ENCODE measurements around the gene ADGRB2. TPM values are rescaled to one million over a fixed set of nuclear protein-coding genes. Genes with fewer than 3 reads are reported as not detected.
A peak's percentile ranks its signal among the peaks of the same experiment; 100 is the strongest.

The ADGRB2 gene
- total RNA-seq, 1 donor from 2014 or later = 75.0 TPM

- no peak for DNase-seq
Observed at GRCh38 chr1:31749785-31750735, 14.1 kb downstream of the ADGRB2 start.

- no peak for DNase-seq
Observed at GRCh38 chr1:31748365-31748764, 15.8 kb downstream of the ADGRB2 start.

- DNase-seq = no peak
Observed at GRCh38 chr1:31747304-31747703, 16.8 kb downstream of the ADGRB2 start.

- no peak for DNase-seq
Observed at GRCh38 chr1:31746687-31747086, 17.5 kb downstream of the ADGRB2 start.

DNA sequence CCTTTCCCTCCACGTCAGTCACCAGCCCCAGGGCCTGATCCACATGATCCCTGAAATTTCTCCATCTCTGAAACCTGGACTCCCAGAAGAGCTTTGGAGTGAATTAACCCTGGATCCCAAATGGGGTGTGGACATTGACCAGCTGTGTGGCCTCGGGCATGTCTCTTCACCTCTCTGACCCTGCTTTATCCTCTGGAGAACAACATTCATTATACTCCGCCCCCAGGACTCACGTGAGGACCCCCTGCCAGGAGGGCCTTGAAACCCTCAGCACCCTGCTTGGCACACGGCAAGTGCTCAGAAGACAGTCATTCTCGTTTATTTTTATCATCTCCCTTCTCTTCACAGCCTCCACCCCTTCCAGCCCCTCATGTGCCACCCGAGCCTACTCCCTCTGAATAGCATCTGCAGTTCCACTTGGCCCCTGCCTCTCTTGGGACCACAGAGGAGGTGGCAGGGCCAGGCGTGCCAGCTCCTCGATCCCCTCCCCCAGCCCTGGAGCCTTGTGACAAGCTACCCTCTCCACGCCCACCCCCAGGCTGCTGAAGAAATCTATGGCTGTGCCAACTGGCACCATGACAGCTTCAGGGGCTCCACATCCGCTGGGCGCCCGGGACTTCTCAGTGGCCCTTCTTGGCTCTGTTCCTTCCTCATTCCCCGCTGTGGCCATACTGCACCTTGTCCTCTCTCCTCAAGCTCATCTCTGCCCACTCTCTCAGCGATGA, 18.0 kb downstream of the ADGRB2 start:
- no peak for DNase-seq

- DNase-seq = peak; percentile 58
Observed at GRCh38 chr1:31745096-31745945, 18.8 kb downstream of the ADGRB2 start.

DNA sequence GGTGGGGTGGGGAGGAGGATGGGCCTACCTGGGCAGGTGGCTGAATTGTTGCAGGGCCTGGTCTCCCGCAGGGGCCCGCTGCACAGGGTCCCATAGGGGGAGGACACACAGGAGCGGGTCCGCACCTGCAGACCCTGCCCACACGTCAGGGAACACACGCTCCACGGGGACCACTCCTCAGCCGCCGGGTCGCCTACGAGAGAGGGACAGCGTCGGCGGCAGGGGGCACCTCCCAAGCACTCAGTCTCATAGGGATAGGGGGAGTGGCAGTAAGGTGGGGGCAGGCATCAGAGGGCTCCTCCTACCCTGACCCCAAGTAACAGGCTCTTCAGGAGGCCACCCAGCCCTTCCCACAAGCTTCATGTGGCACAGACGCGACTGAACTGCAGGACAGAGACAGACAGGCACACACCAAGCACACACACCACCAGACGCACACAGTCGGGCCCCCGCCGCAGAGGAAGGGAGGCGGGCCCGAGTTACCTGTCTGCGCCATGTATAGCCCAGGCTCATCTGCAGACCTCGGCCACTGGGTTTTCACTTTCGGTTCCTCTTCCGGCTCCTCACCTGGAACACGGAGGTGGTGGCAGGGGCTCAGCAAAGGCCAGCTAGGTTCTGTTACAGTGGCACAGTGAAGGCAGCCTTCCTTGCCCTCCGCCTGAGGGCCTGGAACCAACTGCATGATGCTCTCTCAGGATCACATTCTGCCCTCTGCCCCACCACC, 19.8 kb downstream of the ADGRB2 start:
- DNase-seq = no peak

- no peak for DNase-seq
Observed at GRCh38 chr1:31742462-31743212, 21.5 kb downstream of the ADGRB2 start.

- no peak for DNase-seq
Observed at GRCh38 chr1:31739346-31739745, 24.8 kb downstream of the ADGRB2 start.

DNA sequence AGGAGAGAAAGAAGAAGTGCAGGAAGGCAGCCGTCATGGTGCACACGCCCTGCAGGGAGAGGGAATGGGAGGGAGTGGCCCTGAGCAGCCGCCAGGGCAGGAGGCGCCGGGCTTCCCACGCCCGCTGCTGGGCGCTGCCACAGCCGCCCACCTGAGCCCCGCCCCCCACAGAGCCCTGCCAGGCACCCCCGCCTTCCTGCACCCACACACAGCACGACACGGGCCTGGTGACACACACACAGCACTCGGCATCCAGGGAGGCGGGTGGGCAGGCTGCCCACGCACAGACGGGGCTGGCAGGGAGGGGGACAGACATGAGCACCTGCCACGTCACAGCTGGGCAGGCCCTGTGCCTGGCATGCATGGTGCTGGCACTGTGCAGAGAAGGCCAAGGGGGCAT, 27.5 kb downstream of the ADGRB2 start:
- peak; percentile 68 for DNase-seq

GRCh38 chr1:31735571-31735970, 28.6 kb downstream of the ADGRB2 start:
- DNase-seq = no peak

DNA sequence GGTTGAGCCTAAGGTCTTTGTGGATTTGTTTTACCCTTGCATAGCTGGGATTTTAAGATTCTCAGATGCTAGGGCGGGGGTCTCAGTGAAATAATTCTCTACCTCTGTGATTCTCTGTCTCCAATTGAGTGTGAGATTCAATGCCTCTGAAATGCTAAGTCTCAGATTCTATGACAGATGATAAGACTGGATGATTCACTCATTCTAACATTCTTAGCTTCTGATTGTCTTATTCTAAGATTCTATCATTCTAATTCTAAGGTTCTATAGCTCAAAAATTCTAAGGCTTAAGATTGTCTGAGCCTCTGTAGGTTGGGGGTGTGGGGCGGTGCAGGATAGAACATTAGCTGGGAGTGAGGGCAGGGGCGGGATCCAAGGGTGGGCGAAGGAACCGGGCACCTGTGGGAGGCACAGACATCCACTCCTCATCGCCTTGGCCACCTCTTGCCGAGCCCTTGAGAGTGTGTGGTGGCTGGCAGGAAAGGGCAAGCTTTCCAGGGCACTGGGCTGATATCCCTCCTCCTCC, 29.5 kb downstream of the ADGRB2 start:
- no peak for DNase-seq

DNA sequence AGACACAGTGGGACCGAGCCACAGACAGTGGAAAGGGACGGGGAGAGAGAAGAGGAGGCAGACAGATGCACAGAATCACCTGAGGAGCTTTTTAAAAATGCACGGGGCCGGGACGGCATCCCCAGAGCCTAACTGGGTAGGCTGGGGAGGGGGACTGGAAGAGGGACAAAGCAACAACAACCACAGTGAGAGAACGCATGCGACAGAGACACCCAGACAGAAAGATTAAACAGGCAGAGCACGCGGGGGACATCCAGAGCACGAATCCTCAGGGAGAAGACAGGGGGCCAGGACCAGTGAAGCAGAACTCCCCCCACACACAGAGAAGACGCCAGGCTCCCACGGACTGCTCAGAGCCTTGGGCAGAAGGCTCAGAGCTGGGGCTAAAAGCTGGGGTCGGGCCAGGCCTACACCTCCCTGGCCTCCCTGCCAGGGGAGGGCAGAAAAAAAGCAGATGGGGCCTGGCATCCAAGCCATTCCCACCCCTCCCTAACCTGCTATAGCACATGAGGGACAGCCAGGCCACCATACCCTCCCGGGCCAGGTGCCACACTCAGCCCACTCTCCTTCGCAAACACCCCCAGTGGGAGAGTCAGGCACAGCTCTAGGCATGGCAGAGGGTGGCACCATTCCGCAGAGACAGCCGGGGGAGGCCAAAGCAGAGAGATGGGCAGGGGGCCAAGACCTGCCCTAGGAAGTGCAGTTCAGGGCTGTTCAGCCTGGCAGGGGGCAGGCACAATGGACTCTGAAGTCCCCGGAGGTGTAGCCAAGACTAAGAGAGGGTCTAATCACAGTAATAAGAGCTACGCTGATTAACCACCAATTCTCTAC, 30.5 kb downstream of the ADGRB2 start:
- DNase-seq = no peak

- no peak for DNase-seq
Observed at GRCh38 chr1:31732751-31733289, 31.3 kb downstream of the ADGRB2 start.

DNA sequence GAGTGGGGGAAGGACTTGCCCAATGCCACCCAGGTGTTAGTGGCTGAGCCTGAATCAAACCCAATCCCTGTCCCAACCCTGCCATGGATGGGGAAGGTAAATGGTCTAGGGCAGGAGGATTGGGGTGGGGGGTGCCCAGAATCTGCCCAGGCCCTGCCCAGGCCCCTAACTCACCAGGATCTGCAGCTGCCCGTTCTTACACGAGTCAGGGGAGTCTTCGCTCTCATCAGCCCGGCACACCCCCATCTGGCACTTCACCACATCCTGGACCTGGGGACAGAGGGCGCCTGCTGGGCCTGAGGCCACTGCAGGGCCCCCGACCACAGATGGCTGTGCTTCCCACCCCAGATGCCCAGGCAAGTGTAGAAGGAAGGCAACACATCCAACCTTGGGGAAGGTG, 31.8 kb downstream of the ADGRB2 start:
- no peak for DNase-seq

DNA sequence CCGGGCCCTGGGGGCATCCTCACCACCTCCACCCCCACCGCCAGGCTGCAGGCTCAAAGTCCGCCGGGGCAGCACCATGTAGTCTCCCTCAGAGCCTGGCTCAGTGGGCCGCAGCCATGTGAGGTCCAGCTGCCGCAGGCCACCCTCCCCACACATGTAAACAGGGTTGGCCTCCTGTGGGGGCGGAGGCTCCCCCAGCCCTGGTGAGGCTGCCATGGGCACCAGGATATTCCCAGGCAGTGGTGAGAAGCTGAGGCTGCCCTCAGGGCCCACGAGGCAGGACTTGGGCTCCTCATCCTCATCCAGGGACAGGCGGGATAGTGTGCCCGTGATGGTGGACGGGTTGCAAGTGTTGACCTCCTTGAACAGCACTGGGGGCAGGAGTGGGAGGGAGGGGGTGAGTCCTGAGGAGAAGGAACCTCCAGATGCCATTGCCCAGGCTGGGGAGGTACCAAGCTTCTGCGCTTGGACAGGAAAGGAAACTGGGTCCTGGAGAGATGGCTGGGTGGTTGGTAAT, 33.0 kb downstream of the ADGRB2 start:
- DNase-seq = no peak

DNA sequence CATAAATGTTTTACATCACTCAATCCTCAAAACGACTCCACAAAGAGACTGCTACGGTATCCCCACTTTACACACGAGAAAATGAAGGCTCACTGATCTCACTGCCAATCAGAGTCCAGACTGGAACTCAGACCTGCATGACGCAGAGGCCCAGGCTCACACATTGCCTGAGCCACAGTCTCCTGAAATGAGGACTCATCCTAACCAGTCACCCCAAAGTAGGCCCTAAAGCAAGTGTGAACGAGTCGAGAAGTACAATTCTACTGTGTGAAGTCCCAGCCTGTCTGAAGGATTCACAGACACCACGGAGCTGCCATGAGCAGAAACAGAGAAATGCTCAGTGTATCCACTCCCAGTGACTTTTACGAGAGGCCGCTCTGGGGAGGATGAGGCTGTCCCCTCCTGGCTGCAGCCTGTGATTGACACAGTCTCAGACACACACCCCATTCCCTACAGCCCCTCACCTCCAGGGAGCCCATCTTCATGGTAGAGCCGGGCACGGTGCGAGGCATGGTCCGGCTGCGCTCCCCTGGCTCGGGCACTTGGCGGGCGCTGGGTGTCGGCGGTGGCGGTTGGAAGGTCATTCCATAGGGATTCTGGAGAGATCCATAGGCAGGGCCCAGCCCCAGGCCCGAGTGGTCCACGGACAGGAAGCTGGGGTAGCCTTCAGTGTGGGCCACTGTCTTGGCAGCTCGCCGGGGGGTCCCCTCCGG, 33.6 kb downstream of the ADGRB2 start:
- no peak for DNase-seq

GRCh38 chr1:31727849-31728248, 36.3 kb downstream of the ADGRB2 start:
- DNase-seq = no peak

DNA sequence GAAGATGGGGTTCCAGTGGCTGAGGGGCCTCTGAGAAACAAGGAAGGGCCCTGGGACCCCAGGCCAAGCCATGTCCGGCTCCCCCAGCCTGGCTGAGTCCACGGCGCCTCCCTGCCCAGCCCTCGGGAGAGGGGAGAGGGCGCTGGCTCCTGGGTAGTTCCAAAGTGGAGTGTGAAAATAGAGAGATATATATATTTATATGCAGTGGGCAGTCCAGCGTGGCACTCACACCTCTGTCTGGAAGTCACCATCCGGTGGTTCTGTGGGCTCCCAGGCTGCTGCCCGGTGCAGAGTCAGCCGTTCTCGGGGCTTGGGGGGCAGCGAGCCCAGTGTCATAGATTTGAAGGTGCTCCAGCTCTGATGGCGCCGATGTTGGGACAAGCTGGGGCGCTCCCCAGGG, 36.9 kb downstream of the ADGRB2 start:
- no peak for DNase-seq
